ENCODE data around the gene TLR8. TPM values are rescaled to one million over a fixed set of nuclear protein-coding genes. Genes with fewer than 3 reads are reported as not detected.

Gene TLR8
- total and polyA plus RNA-seq, 2 of the 4 experiments (the other 2 are of a cell fraction), result not detected

- in situ Hi-C loops (cut with MboI; ENCODE audit: low sequenced_read_pairs) (no loop called here), dilution Hi-C loops (cut with HindIII; ENCODE audit: low sequenced_read_pairs, unreplicated experiment) (no loop called here), intact Hi-C loops (cut with micrococcal nuclease) (no loop called here)
- Histone ChIP-seq H3K4me1 (ENCODE audit: control insufficient read depth, insufficient read depth, low read length) (no peaks in the 10 kb centered on the region), H4K5ac (ENCODE audit: low read depth, low read length) (no peak overlapping the region), H3K9me1 (ENCODE audit: insufficient read depth, low read length) (no peaks in the 10 kb centered on the region), H4K8ac (ENCODE audit: low read depth in 2 of 2, low read length in 2 of 2) (no peak overlapping the region), H3K9ac (ENCODE audit: low read depth, low read length) (no peak overlapping the region), H2BK20ac (ENCODE audit: low read depth, low read length) (no peak overlapping the region), H3K4ac (ENCODE audit: low read depth, low read length) (no peak overlapping the region), H3K9me3 (ENCODE audit: control insufficient read depth, insufficient read depth, low read length) (no peaks in the 10 kb centered on the region), H2BK5ac (ENCODE audit: low read depth, low read length, poor library complexity, severe bottlenecking) (no peak overlapping the region), H2AFZ (replicated peaks; ENCODE audit: low read length, poor library complexity) (no peak overlapping the region), H4K20me1 (ENCODE audit: insufficient read depth, low read length) (no peaks in the 10 kb centered on the region), H3K14ac (replicated peaks; ENCODE audit: low read depth, low read length) (no peak overlapping the region), H3K4me3 (ENCODE audit: insufficient read depth, low read depth, low read length) (no peak overlapping the region), H3K36me3 (ENCODE audit: control insufficient read depth, insufficient read depth, low read length) (no peaks in the 10 kb centered on the region), H3K18ac (ENCODE audit: low read depth, low read length) (no peak overlapping the region), H3K4me2 (ENCODE audit: low read depth, low read length) (no peak overlapping the region), H2BK120ac (ENCODE audit: low read depth, low read length) (no peak overlapping the region), H3K79me1 (ENCODE audit: low read depth in 1 of 2, low read length in 2 of 2) (no peaks in the 10 kb centered on the region), H2AK9ac (replicated peaks; ENCODE audit: low read depth, low read length, poor library complexity) (no peak overlapping the region), H2AK5ac (ENCODE audit: low read depth, low read length) (no peak overlapping the region), H3K56ac (ENCODE audit: extremely low read depth, insufficient read depth, low read length) (no peak overlapping the region), H2BK15ac (ENCODE audit: low read depth, low read length) (no peak overlapping the region), H3K27ac (ENCODE audit: insufficient read depth, low read length) (no peak overlapping the region), H3K23ac (ENCODE audit: low read depth, low read length) (no peak overlapping the region), H3K27me3 (ENCODE audit: control insufficient read depth, insufficient read depth, low read length) (no peaks in the 10 kb centered on the region), H4K91ac (ENCODE audit: insufficient read depth, low read depth, low read length) (no peak overlapping the region)
- ATAC-seq (ENCODE audit: low read depth) (no peak), DNase-seq (no peak)
- BruUV-seq (replicated peaks), result no TSS peak
- ChIA-PET CTCF (no interaction called here), POLR2A (ENCODE audit: unreplicated experiment) (no interaction called here)
- TF ChIP-seq RFX5 (IDR thresholded peaks at IDR 0.05; ENCODE audit: low read depth, low read length) (no peak), MAZ (IDR thresholded peaks at IDR 0.05; ENCODE audit: borderline replicate concordance, low read depth, low read length) (no peak), ELK1 (IDR thresholded peaks at IDR 0.05; ENCODE audit: borderline replicate concordance, low read depth, low read length) (no peak), CHD1 (IDR thresholded peaks at IDR 0.05; ENCODE audit: low read depth, low read length) (no peak), BHLHE40 (IDR thresholded peaks at IDR 0.05; ENCODE audit: low read depth, low read length) (no peak), MAFK (IDR thresholded peaks at IDR 0.05; ENCODE audit: low read depth, low read length) (no peak), USF2 (IDR thresholded peaks at IDR 0.05; ENCODE audit: low read depth, low read length) (no peak), RAD21 (IDR thresholded peaks at IDR 0.05; ENCODE audit: low read length) (no peak), RCOR1 (IDR thresholded peaks at IDR 0.05; ENCODE audit: insufficient replicate concordance, low read length) (no peak), FOS (IDR thresholded peaks at IDR 0.05; ENCODE audit: low read depth, low read length) (no peak), MXI1 (IDR thresholded peaks at IDR 0.05; ENCODE audit: borderline replicate concordance, low read depth, low read length) (no peak), CEBPB (IDR thresholded peaks at IDR 0.05; ENCODE audit: low read depth, low read length) (no peak), NFE2L2 (IDR thresholded peaks at IDR 0.05; ENCODE audit: low read depth, low read length) (no peak), SMC3 (IDR thresholded peaks at IDR 0.05; ENCODE audit: low read depth, low read length) (no peak), CTCF (conservative IDR thresholded peaks at IDR 0.05; ENCODE audit: low read depth, low read length) (no peak), POLR2A (IDR thresholded peaks at IDR 0.05; ENCODE audit: low read depth, low read length) (no peak)
- WGBS, 2 experiments (ENCODE audit: extremely low coverage in 2 of 2, insufficient read length in 1 of 2), result no CpG with 5 or more reads among the region's 1 CpG
Measured at GRCh38 chrX:12932244-12932643, 25.8 kb downstream of the TLR8 start.

All from IMR-90 (cell line).